WTC11 (cell line): ENCODE measurements around the gene KCNIP1.

Experiments
- CREM ChIP-seq: sonication (generic); formaldehyde crosslinking; IDR thresholded peaks from 2 replicates; pipeline ENCODE4 v1.8.1; 2022; ENCODE audit warnings: mild to moderate bottlenecking, missing genetic modification reagents, moderate library complexity
- ZNF121 ChIP-seq: sonication (generic); formaldehyde crosslinking; IDR thresholded peaks from 2 replicates; pipeline ENCODE4 v1.8.0; 2023; ENCODE audit warnings: missing genetic modification reagents
- TF ChIP-seq, protein P1 (sequence below): fragments of 200-600 bp; IDR thresholded peaks from 2 replicates; pipeline ENCODE4 v1.8.0; 2022; ENCODE audit warnings: antibody characterized with exemption

DNA sequence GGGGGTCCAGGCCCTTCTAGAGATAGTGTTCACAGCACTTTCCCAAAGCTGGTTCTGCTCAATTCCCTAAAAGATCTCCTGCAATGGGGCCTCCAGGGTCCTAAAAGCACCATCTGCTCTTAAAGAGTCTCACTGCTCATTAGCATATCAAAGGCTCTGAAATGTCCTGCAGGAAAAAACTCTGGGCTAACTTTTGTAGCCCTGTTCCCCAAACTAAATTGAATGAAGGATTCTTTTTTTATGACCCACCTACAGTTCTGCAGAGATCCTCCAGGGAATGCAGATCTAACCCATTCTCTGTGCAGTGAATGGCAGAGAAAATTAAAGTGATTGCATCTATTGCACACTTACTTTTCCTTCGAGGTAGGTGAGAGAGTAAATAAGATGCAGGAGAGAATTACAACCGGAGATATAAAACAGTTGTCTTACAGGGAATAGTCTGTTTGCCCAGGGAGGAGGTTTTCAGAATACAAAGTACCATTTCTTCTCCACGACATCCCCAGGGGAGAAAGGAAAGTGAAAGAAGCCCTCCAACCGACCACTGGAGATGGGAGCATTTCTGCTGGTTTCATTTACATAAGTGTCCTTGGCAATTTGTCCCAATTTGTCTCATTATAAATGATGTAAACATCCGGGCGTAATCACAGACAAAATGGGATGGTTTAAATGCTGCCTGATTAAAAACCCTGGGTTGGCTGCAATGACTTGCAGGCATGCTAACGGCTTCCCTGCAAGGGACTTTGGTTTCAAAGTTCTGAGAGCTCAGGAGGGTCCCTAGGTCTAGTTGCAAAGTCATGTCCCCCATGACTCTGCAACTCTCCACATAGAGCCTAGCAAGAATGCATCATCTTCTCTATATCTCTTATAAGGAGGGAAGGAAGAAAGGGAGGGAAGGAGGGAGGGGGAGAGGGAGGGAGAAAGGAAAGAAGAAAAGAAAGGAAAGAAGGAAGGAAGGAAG lies 114.0 kb downstream of the KCNIP1 start:
- TF ChIP-seq CREM (CRISPR knock-in tag): no peak
- TF ChIP-seq, protein P1, sequence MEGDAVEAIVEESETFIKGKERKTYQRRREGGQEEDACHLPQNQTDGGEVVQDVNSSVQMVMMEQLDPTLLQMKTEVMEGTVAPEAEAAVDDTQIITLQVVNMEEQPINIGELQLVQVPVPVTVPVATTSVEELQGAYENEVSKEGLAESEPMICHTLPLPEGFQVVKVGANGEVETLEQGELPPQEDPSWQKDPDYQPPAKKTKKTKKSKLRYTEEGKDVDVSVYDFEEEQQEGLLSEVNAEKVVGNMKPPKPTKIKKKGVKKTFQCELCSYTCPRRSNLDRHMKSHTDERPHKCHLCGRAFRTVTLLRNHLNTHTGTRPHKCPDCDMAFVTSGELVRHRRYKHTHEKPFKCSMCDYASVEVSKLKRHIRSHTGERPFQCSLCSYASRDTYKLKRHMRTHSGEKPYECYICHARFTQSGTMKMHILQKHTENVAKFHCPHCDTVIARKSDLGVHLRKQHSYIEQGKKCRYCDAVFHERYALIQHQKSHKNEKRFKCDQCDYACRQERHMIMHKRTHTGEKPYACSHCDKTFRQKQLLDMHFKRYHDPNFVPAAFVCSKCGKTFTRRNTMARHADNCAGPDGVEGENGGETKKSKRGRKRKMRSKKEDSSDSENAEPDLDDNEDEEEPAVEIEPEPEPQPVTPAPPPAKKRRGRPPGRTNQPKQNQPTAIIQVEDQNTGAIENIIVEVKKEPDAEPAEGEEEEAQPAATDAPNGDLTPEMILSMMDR: no peak
- no peak for TF ChIP-seq ZNF121 (CRISPR knock-in tag)
